Testis (tissue), 2 donors: ENCODE results near the gene ANGPTL2.

Experiments used
- POLR2A ChIP-seq: fragments of 450-650 bp; IDR thresholded peaks from one replicate; pipeline ENCODE4 v1.6.1; 2017; ENCODE audit warnings: antibody characterized with exemption, mild to moderate bottlenecking, moderate library complexity
- TF ChIP-seq, protein P1 (sequence below), 3 experiments: fragments of 450-650 bp in 2 of 3; fragments of 200-600 bp in 1 of 3; sonication (generic) in 1 of 3; IDR thresholded peaks; one replicate each; pipeline ENCODE4 v1.5.1; 2016 to 2019; ENCODE audit warnings: antibody characterized with exemption in 3 of 3, mild to moderate bottlenecking in 2 of 3, moderate library complexity in 1 of 3

DNA sequence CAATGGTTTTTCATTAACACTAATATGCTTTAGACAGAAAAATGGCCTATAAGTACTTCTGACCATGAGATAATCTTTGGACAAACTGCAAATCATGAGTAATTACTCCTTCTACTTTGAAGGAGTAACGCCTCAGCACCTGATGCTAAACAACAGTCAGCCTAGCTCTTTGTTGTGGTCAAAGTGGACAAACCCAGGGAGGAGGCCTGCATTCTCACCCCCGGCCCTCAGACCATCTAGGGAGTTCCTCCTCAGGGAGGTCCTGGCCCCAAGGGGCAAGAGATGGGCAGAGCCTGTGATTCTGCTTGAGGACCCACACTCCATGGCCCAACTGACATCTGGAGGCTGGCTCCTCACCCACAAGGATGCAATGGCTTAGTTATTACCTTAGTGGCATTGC, 48.2 kb upstream of the ANGPTL2 start:
- TF ChIP-seq, protein P1, sequence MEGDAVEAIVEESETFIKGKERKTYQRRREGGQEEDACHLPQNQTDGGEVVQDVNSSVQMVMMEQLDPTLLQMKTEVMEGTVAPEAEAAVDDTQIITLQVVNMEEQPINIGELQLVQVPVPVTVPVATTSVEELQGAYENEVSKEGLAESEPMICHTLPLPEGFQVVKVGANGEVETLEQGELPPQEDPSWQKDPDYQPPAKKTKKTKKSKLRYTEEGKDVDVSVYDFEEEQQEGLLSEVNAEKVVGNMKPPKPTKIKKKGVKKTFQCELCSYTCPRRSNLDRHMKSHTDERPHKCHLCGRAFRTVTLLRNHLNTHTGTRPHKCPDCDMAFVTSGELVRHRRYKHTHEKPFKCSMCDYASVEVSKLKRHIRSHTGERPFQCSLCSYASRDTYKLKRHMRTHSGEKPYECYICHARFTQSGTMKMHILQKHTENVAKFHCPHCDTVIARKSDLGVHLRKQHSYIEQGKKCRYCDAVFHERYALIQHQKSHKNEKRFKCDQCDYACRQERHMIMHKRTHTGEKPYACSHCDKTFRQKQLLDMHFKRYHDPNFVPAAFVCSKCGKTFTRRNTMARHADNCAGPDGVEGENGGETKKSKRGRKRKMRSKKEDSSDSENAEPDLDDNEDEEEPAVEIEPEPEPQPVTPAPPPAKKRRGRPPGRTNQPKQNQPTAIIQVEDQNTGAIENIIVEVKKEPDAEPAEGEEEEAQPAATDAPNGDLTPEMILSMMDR (IDR thresholded peaks at IDR 0.05) = no peak
- no peak for TF ChIP-seq POLR2A
